HG03460 (cell line): ENCODE results near the gene KRT77.
"Not testable (repeated sequence)": the region's sequence is repeated elsewhere in the genome, so short reads cannot be mapped to it uniquely, and the experiment has no call there.

Source experiments
- ATAC-seq: cut with Tn5 transposase; IDR thresholded peaks from one replicate; pipeline ENCODE4 v1.9.1; 2021; ENCODE audit not compliant: unreplicated experiment

KRT77 gene

DNA sequence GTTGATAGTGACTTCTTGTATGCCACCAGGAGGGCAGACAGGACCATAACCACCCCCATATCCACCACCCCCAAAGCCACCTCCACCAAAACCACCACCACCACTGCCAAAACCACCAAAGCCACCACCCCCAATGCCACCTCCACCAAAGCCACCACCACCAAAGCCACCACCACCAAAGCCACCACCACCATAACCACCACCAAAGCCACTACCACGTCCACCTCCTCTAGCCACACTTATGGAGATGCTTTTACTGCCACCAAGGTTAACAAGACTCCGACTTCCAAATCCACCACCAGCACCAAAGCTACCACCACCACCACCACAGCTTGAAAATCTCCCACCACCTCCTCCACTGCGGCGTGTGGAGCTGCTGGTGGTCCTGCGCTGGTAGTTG, 23.4 kb downstream of the KRT77 start:
- no peak for ATAC-seq

DNA sequence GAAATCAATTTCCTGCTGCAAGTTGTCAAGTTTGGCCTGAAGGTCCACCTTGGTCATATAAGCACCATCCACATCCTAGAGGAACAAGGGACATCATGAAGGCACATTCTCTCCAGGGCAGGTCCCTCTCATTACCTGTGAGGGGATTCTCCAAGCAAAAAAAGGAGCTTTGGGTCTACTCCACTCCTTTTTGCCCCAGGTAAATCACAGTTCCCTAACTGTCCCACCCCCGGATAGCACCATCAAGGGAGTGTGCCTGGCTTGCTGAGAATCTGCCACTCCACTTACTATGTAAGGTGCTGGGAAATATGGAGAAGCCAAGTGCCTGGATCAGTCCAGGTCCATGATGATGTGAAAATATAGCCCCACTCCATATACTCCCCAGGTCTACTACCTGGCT, 25.7 kb downstream of the KRT77 start:
- no peak for ATAC-seq

DNA sequence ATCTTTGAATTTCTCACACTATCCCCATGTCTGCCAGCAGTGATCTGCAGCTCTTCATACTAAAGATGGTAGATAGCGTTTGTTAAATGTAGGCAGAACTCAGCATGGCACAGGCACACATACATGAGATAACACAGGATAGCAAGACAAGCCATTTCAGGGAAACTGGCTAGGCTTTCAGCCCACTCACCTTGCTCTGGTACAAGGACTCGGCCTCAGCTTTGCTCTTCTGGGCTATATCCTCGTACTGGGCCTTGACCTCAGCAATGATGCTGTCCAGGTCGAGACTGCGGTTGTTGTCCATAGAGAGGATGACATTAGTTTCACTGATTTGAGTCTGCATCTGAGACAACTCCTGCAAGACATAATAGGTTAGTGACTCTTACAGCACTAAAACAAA, 26.2 kb downstream of the KRT77 start:
- ATAC-seq = no peak

DNA sequence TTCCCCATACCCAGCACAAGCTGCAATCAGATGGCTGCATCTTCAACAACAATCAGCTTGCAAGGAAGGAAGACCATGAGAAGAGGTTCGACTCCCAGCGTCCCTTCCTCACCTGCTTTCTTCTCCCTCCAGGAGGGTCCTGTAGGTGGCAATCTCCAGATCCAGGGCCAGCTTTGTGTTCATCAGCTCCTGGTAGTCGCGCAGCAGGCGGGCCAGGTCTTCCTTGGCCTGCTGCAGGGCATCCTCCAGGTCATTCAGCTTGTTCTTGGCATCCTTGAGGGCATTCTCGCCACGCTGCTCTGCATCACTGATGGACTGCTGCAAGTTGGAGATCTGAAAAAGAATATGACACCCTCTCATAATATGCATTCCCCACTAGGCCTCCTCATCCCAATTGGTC, 27.2 kb downstream of the KRT77 start:
- no peak for ATAC-seq

DNA sequence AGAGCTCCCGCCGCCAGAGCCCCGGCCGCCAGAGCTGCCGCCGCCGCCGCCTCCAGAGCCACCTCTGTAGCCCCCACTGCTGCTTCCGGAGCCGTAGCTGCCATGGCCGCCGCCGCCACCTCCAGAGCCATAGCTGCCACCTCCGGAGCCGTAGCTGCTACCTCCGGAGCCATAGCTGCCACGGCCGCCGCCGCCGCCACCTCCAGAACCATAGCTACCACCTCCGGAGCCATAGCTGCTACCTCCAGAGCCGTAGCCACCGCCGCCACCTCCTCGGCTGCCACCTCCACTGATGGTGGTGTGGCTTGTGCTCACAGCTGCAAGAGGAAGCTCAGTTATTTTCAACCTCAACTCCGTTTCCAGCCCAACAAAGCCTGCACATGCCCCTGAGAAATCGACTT, 28.0 kb downstream of the KRT77 start:
- ATAC-seq = no peak

DNA sequence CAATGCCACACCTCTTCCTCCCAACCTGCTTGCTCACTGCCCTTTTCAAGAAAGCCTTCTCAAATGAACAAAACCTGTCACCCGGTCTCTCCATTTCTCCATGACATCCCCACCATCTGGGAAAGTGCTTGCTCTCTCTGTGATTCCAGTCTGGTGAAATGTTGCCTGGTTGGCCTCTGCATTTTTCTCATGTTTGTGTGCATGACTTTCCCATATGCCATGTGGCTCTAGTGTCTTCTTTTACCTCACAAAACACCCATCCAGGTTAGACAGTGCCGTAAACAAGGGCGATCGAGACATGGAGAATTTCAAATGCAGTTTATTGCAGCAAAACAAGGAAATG, 28.9 kb downstream of the KRT77 start:
- no peak for ATAC-seq

DNA sequence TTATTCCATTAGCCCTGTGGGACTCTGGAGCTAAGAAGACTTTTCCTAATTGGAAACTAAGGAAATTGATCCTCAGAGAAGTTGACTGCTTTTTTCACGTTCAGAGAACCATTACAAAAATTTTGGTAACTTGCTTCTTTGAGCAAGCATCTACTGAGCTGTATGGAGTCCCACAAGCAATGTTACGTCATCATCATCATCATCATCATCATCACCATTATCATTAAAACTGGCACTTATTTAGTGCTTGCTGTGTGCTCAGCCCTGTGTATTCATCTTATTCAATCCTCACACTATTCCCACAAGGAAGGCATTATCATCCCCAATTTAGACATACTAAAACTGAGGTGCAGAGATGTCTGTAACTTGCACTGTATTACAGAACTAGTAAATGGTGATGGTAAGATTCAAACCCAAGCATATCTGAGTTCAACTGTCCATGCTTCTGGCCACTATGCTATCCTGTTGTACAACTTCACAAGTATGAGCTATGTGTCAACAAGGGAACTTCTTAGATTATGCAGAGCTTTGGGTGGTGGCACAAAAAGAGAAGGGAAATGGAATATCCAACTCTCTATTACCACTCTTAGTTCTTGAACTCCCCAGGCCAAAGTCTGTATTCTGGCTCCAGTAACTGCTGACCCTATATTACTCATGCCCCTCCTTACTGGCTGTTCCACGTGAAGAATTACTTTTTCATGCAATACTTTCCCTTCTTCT, 29.5 kb downstream of the KRT77 start:
- no peak for ATAC-seq

DNA sequence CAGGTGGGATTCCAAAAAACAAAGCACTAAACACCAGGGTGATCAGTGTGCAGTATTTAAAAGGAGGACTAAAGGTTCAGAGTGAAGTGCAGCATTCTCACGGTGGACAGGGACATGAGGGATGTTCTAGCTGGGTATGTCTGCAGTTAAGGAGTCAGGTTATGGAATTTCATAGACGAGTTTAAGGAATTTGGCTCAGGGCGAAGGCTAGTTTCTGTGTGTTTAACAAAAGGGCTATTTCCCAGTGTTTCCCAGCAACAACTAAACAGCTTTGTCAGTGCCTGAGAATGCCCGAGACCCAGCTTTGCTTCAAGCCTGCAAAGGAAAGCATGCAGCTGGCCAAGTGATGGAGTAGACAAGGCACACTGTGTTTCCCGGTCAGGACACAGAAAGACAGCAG, 30.1 kb downstream of the KRT77 start:
- no peak for ATAC-seq

DNA sequence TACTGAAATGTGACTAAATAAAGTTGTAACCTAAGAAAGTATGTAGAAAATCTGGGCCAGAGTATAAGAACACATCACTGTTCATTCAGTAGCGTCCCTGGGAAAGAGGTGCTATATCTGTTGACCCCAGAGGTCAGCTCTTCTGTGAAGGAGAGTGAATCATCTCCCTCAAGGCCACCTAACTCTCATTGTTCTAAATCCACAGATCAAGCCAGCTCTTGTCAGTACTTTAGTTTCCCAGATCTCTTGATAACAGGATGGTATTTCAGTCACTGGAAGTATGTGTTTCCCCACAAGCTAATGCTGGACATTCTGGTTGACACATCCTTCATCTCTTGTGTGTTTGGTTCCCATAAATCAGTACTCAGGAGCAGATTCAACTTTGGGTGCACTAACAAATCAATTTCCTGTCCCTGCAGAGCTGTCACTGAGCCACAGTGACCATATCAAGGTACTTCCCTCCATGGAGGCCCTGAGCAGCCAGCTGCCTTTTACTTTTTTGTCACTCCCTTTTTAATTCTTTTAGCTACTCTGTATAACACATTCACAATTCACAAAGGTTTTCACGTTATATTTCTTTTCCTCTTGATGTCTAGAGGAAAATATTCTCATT, 30.9 kb downstream of the KRT77 start:
- ATAC-seq = no peak

DNA sequence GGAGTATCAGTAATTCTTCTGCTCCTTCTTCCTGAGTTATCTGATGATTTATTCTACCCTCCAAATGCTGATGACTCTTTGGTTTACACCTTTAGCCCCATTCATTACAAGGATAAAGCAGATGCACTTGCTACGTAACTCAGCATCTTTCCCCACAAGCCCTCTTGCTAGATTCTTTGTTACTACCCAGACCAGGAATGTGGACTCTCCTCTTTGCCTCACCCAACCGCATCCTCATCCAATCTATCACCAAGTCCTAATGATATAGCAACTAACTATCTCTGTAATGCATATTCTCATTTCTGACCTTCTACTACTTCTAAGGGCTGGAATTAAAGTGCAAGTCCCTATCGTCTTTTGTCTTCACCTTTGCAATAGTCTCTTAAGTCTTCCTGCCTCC, 32.4 kb downstream of the KRT77 start:
- no peak for ATAC-seq

DNA sequence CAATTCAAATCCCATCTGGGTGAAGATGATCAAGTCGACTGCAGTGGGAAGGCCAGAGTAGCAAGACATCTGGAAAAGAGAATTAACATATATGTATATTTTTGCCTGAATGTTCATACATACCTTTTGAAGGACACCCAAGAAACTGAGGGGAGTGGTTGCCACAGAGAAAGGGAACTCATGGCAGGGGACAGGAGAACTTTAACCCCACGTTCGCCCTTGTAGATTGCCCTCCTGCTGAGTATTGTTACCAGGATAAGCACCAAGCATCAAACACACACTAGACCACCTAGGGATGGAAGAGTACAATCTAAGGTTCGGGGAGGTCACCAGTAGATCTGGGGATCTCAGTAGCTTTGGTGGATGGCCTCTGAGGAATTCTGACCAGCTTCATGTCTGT, 32.8 kb downstream of the KRT77 start:
- no peak for ATAC-seq

DNA sequence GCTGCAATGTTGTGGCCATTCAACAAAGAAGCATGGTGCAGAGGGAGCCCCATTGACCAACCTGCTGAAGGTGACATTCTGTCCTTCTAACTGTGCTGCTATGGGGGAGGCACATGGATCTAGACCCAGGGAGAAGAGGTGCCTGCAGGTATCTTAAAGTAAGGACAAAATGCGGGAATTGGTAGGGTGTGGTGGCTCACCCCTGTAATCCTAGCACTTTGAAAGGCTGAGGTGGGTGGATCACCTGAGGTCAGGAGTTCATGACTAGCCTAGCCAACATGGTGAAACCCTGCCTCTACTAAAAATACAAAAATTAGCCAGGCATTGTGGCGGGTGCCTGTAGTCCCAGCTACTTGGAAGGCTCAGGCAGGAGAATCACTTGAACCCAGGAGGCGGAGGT, 33.4 kb downstream of the KRT77 start:
- not testable (repeated sequence) for ATAC-seq

DNA sequence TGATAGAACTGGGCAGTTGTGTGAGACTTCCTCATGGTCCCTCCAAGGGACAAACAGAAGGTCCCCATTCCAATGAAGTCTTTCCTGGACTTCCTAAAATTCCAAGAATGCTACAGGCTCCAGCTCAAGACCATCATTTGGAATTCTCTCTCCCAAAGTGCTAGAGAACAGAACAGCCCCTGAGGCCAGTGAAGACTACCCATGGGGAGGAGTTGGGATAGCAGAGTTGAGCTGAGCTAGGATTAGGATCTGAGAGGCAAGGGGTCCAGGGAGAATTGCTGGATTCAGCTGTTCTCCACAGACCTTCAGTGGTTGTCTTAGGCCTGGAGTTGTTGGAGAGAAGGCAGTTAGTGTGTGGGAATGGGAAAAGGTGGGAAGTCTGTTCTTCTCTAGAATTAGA, 33.9 kb downstream of the KRT77 start:
- no peak for ATAC-seq

DNA sequence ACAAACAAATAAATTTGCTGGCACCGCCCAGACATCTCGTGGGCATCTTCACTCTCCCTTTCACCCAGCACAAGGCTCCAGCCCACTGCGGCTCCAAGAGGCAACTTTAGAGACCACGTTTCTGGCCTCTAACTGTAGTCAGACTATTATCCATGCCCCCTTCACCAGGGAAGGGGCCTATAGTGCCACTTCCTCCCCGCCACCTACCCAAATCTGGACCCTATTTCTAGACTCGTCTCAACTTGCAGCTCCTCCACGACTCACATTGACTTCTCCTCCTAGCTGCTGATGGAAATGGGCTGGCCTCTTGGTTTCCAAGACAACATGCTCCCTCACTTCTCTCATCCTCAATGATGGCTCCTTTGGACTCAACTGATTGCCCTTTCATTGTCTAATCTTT, 35.4 kb downstream of the KRT77 start:
- no peak for ATAC-seq

DNA sequence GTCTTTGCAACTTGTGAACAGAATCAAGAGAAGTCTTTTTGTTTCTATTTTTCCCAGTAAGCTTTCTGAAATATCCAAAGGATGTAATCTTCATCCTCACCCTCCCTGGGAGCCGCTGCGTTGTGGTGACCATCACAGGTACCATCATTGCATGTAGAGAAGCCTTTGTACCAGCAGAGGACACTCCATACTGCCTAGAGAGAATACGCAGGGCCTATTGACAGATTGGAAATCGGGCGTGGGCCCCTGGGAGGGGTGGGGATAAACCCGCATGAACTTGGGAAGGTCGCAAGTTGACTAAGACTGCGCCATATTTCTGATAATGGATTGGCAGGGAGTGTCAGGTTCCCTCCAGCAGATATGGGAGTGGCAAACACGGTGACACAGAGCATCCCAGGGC, 35.8 kb downstream of the KRT77 start:
- no peak for ATAC-seq

DNA sequence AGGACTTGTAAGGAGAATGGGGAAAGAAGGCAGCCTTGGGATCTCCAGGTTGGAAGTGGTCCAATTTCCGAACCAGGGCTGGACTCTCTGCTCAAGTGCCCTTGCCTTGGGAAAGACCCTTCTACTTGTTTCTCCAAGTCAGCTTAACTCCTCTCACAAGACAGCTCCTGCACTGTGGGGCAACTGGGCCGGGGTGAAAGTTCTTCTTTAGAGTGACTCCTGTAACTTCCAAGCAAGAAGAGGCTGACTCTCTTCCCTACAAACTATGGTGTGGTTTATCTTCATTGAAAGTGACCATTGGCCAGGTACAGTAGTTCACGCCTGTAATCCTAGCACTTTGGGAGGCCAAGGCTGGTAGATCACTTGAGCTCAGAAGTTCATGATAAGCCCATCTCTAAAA, 36.9 kb downstream of the KRT77 start:
- no peak for ATAC-seq

DNA sequence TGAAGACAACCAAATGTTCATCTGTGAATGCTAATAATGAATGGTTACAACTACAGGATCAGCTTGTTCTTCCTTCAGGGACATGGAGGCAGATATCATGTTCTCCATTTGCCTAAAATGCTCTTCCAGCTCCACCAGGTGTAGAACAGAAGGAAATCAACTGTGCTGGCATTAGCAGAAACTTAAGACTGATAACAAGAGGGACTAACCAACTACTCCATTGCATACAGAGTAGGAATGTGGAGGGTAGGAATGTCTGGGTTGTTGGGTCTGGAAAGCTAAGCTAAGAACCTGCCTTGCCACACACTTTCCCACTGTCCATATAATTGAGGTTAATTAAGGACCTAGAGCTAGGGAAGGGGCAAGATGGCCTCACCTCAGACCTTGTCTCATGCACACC, 39.9 kb downstream of the KRT77 start:
- ATAC-seq = no peak

DNA sequence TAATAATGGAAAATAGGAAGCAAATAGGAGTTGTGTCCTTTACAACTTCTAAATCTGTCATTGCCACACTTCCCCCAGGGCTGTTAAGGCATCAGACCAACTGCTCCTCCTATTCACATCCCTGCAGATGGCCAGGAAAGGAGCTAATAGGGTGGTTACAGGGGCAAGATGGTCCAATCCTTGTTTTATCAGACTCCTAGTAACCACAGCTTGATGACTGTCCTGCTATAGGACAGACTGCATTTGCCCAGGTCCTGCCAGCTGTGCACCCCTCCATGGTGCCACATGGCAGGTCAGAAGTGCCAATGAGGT, 40.5 kb downstream of the KRT77 start:
- ATAC-seq = no peak

DNA sequence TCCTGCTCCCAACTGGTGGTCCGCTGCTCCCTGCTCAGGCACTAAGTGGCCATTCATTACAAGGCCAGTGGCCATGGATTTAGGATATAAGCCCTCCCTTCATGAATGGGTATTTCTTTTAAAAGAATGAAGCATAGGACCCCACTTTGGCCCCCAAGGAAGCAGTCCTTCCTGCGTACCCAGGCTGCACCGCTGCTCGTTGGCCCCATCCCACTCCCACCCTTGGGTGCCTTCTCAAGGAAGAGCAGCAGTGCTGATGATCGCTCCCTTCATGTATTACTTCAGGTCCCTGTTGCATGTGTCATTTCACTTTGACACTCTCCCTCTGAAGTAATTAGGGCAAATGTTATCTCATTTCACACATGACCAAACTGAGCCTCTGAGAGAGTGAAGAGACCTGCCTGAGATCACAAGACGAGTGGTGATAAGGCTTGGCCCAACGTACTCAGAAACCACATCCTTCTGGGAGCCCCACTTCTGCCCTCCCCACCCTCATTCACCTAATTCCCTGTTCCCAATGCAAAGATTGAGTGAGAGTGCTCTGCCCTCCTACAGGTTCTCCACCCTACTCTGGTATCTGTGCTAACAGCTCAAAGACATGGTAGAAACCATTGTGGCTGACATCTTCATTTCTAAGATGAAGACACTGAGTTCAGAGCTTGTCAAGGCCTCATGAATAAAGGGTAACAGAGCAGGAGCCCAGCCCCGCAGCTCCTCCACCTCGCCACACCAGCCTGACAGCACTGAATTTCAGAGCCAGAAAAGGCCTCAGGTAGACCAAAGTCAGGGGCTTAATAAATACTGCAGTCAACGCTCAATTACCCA, 41.0 kb downstream of the KRT77 start:
- no peak for ATAC-seq

DNA sequence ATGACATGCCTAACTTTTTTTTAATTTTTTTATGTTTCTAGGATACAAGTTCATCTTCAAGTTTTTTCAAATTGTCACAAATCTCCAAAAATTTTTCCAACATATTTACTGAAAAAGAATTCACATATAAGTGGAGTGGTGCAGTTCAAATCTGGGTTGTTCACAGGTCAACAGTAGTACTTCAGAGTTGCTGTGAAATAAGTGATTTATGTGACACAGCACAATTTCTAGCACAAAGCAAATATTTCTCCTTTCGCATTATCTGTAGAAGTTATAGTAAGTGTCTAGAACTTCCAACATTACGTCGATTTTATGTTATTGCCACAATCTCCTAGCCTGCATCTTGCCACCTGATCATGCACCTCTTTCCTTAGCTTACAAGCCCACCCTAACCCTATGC, 41.7 kb downstream of the KRT77 start:
- ATAC-seq = no peak

DNA sequence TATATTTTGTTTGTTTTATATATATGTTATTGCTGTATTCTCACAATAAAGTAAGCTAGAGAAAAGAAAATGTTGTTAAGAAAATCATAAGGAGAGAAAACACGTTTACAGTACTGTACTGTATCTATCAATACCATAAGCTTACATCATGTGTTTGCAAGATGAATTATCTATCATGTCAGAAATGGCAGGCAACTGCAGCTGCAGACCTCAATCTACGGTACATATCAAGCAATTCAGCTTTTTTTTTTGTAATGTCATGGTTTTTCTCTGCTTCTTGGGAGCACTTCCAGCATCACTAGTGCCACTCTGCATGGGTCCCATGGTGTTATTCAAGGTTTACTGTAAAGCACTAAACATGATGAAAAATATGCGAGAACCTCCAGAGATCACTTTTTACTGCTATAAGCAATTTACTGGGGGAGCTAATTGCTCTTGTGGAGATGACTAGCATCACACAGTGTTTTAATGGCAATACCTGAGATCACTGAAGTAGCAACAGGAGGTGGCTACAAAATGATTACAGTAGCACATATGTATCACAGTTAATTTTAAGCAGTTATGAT, 42.3 kb downstream of the KRT77 start:
- ATAC-seq = no peak

DNA sequence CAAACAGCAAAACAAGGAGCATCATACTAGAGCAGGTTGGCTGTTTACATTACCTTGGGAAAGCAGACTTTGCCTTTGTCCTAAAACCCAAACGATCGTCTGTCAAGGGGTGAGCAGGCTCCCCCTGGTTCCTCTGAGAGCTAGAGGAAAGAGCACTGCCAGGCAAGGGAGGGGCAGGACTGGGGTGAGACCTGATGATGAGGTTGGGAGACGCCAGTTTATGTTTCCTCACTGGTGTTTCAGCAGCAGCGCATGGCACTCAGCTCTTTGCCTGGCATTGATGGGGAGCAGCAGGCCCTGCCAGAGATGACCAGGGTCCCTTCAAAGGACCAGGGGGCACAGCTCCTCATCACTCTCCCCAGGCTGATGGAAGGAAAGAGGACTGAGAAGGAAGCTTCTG, 43.4 kb downstream of the KRT77 start:
- ATAC-seq = no peak
